HG03432 (cell line): Measurements from ENCODE around the gene KIZ.
"Not testable (repeated sequence)": the region's sequence is repeated elsewhere in the genome, so short reads cannot be mapped to it uniquely, and the experiment has no call there.

ENCODE experiments used
- ATAC-seq: cut with Tn5 transposase; IDR thresholded peaks from one replicate; pipeline ENCODE4 v1.9.1; 2021; ENCODE audit warnings: mild to moderate bottlenecking, moderate library complexity; ENCODE audit not compliant: unreplicated experiment

Gene KIZ

GRCh38 chr20:21136015-21136732 is 10.3 kb downstream of the KIZ start:
- ATAC-seq: peak; percentile 42

- ATAC-seq: no peak
Measured at GRCh38 chr20:21137078-21137477, 11.2 kb downstream of the KIZ start.

GRCh38 chr20:21139881-21140566 is 14.1 kb downstream of the KIZ start:
- no peak for ATAC-seq

- no peak for ATAC-seq
Measured at GRCh38 chr20:21141825-21142224, 15.9 kb downstream of the KIZ start.

GRCh38 chr20:21143194-21143890 is 17.5 kb downstream of the KIZ start:
- no peak for ATAC-seq

- no peak for ATAC-seq
Measured at GRCh38 chr20:21145424-21145823, 19.5 kb downstream of the KIZ start.

GRCh38 chr20:21146215-21146614 is 20.3 kb downstream of the KIZ start:
- ATAC-seq: no peak

- no peak for ATAC-seq
Measured at GRCh38 chr20:21147593-21147992, 21.7 kb downstream of the KIZ start.

- no peak for ATAC-seq
Measured at GRCh38 chr20:21149344-21149743, 23.5 kb downstream of the KIZ start.

- ATAC-seq: no peak
Measured at GRCh38 chr20:21151791-21152190, 25.9 kb downstream of the KIZ start.

- ATAC-seq: no peak
Measured at GRCh38 chr20:21154692-21155091, 28.8 kb downstream of the KIZ start.

- no peak for ATAC-seq
Measured at GRCh38 chr20:21155268-21155667, 29.4 kb downstream of the KIZ start.

GRCh38 chr20:21156266-21156665 is 30.4 kb downstream of the KIZ start:
- ATAC-seq: no peak

GRCh38 chr20:21157006-21157405 is 31.1 kb downstream of the KIZ start:
- ATAC-seq: no peak

- no peak for ATAC-seq
Measured at GRCh38 chr20:21159658-21160380, 33.9 kb downstream of the KIZ start.

GRCh38 chr20:21161926-21162325 is 36.0 kb downstream of the KIZ start:
- ATAC-seq: no peak

- ATAC-seq: no peak
Measured at GRCh38 chr20:21162631-21163030, 36.7 kb downstream of the KIZ start.

GRCh38 chr20:21166801-21167200 is 40.9 kb downstream of the KIZ start:
- ATAC-seq: no peak

GRCh38 chr20:21167261-21167660 is 41.4 kb downstream of the KIZ start:
- no peak for ATAC-seq

GRCh38 chr20:21168061-21168460 is 42.2 kb downstream of the KIZ start:
- not testable (repeated sequence) for ATAC-seq

GRCh38 chr20:21172626-21173025 is 46.7 kb downstream of the KIZ start:
- ATAC-seq: no peak
